K562 (cell line): Measurements from ENCODE around the gene C16orf92. TPM values are rescaled to one million over a fixed set of nuclear protein-coding genes. Genes with fewer than 3 reads are reported as not detected.

ENCODE experiments used
- ATAC-seq: fragments of 200-7000 bp; cut with Tn5 transposase; 3 replicates; pipeline ENCODE4 v1.9.1; 2020; ENCODE audit warnings: moderate library complexity
- BruUV-seq: library from RNA; stranded (reverse); fragments of 400-500 nt; replicated peaks from 2 replicates; lab custom pipeline; 2021; lab: Mats Ljungman, UMichigan
- CTCF ChIA-PET: fragments of 300-600 bp; formaldehyde crosslinking; extraction: SDS; loops from one replicate; lab custom pipeline; 2021; ENCODE audit warnings: low intra/inter-chr PET ratio; lab: Yijun Ruan, JAX
- POLR2A ChIA-PET: fragments of 300-600, 350-650 bp; sonication (Branson Sonifier 250); formaldehyde crosslinking; extraction: SDS; loops from one replicate; lab custom pipeline; 2021; ENCODE audit warnings: antibody characterized with exemption, inconsistent platforms; lab: Yijun Ruan, JAX
- DNase-seq, 4 experiments: peaks; one replicate each; pipeline versions ENCODE4 v3.0.0 to v3.0.0-alpha.2; 2011 to 2018; ENCODE audit warnings: low spot score in 3 of 4, mixed read lengths in 3 of 4; ENCODE audit errors: extremely low read depth in 1 of 4
- FAIRE-seq: peaks from 2 replicates; lab custom pipeline; 2011; peaks lifted over from hg19 to GRCh38; lab: Jason Lieb, UNC
- H2AFZ ChIP-seq: 2 replicates; pipeline ENCODE4 v1.6.0; 2011; ENCODE audit warnings: low read depth, low read length, control low read depth, inconsistent platforms
- H3K27ac ChIP-seq: fragments of 200-600 bp; 3 replicates; pipeline ENCODE4 v1.8.0; 2011; ENCODE audit warnings: low read depth, mild to moderate bottlenecking, control low read depth, inconsistent platforms, low read length, moderate library complexity, mixed read lengths; ENCODE audit errors: extremely low read depth
- H3K27me3 ChIP-seq, 2 experiments: fragments of 300-600 bp in 1 of 2; 2 replicates in 1 of 2; 3 replicates in 1 of 2; pipeline versions ENCODE4 v1.6.0 to v1.8.0; 2011; ENCODE audit warnings: inconsistent platforms in 2 of 2, low read length in 2 of 2, mild to moderate bottlenecking in 1 of 2, mixed read lengths in 1 of 2, moderate library complexity in 1 of 2; ENCODE audit not compliant: control insufficient read depth in 2 of 2, insufficient read depth in 2 of 2
- H3K36me3 ChIP-seq: fragments of 300-600 bp; 3 replicates; pipeline ENCODE4 v1.8.0; 2011; ENCODE audit warnings: mild to moderate bottlenecking, low read length, inconsistent platforms; ENCODE audit not compliant: control insufficient read depth, insufficient read depth
- H3K4me1 ChIP-seq, 2 experiments: fragments of 200-600 bp in 1 of 2; replicated peaks in 1 of 2; 2 replicates in 1 of 2; 3 replicates in 1 of 2; pipeline versions ENCODE4 v1.5.1 to v1.8.0; 2011; ENCODE audit warnings: inconsistent platforms in 2 of 2, low read length in 2 of 2, mild to moderate bottlenecking in 1 of 2, mixed read lengths in 1 of 2, moderate library complexity in 1 of 2; ENCODE audit not compliant: control insufficient read depth in 2 of 2, insufficient read depth in 2 of 2
- H3K4me2 ChIP-seq: 2 replicates; pipeline ENCODE4 v1.6.1; 2011; ENCODE audit warnings: low read length, control low read depth, inconsistent platforms, mixed read lengths; ENCODE audit not compliant: insufficient read depth
- H3K4me3 ChIP-seq: fragments of 200-600 bp; sonication (generic), shearing (Covaris generic); 2 replicates; pipeline ENCODE4 v1.5.1; 2016; ENCODE audit warnings: control low read depth, inconsistent platforms
- H3K79me2 ChIP-seq: fragments of 200-600 bp; 3 replicates; pipeline ENCODE4 v1.8.0; 2011; ENCODE audit warnings: low read length, inconsistent platforms; ENCODE audit not compliant: control insufficient read depth, insufficient read depth
- H3K9ac ChIP-seq, 2 experiments: 2 replicates each; pipeline versions ENCODE4 v1.6.0 to v1.6.1; 2011; ENCODE audit warnings: low read depth in 2 of 2, low read length in 2 of 2, control low read depth in 1 of 2, inconsistent platforms in 1 of 2, mild to moderate bottlenecking in 1 of 2, mixed read lengths in 1 of 2; ENCODE audit not compliant: insufficient read depth in 1 of 2
- H3K9me1 ChIP-seq: one replicate; pipeline ENCODE4 v1.6.0; 2011; ENCODE audit warnings: inconsistent platforms, mild to moderate bottlenecking, low read length, moderate library complexity; ENCODE audit not compliant: control insufficient read depth, insufficient read depth
- H3K9me3 ChIP-seq: replicated peaks from 2 replicates; pipeline ENCODE4 v1.5.1; 2011; ENCODE audit warnings: low read depth, low read length, inconsistent platforms; ENCODE audit not compliant: control insufficient read depth, insufficient read depth
- H4K20me1 ChIP-seq: replicated peaks from 2 replicates; pipeline ENCODE4 v1.6.1; 2011; ENCODE audit warnings: low read length, inconsistent platforms, mixed read lengths; ENCODE audit not compliant: control insufficient read depth, insufficient read depth
- CTCF ChIP-seq, 3 experiments: IDR thresholded peaks in 2 of 3; conservative IDR thresholded peaks in 1 of 3; 2 replicates each; pipeline ENCODE4 v1.5.1; 2011 to 2012; ENCODE audit warnings: low read length in 3 of 3, mild to moderate bottlenecking in 3 of 3, control low read depth in 2 of 3, improper control_type of control experiment in 1 of 3, inconsistent platforms in 1 of 3, low read depth in 1 of 3, mixed read lengths in 1 of 3, moderate library complexity in 1 of 3; ENCODE audit not compliant: insufficient read depth in 2 of 3
- CTCFL ChIP-seq: IDR thresholded peaks from 2 replicates; pipeline ENCODE4 v1.6.1; 2011; ENCODE audit warnings: borderline replicate concordance, low read depth, mild to moderate bottlenecking, moderate library complexity, low read length; ENCODE audit not compliant: insufficient read depth, poor library complexity, severe bottlenecking
- E4F1 ChIP-seq: fragments of 250-450 bp; sonication (Bioruptor Pico); IDR thresholded peaks from 2 replicates; pipeline ENCODE4 v1.5.0; 2021; ENCODE audit warnings: mild to moderate bottlenecking, borderline replicate concordance
- ELK3 ChIP-seq: fragments of 450-650 bp; formaldehyde crosslinking; IDR thresholded peaks from 2 replicates; pipeline ENCODE4 v1.4.0; 2020; ENCODE audit warnings: mild to moderate bottlenecking
- POLR2G ChIP-seq: fragments of 200-400 bp; formaldehyde crosslinking; IDR thresholded peaks from 2 replicates; pipeline ENCODE4 v1.6.1; 2017; ENCODE audit warnings: low read depth, mild to moderate bottlenecking, antibody characterized with exemption, low read length, moderate library complexity
- XRCC4 ChIP-seq: IDR thresholded peaks from one replicate; pipeline ENCODE4 v1.6.1; 2011; ENCODE audit not compliant: insufficient read depth, insufficient read length; ENCODE audit errors: extremely low read depth
- ZNF639 ChIP-seq, 2 experiments: fragments of 200-800 bp in 1 of 2; sonication (Bioruptor generic) in 1 of 2; sonication (generic) in 1 of 2; formaldehyde crosslinking in 1 of 2; IDR thresholded peaks in 1 of 2; conservative IDR thresholded peaks in 1 of 2; 2 replicates each; pipeline versions ENCODE4 v1.5.0 to v1.6.1; 2016 to 2020; ENCODE audit warnings: missing compliant biosample characterization in 1 of 2, missing genetic modification characterization in 1 of 2, missing genetic modification reagents in 1 of 2
- WGBS: fragments of 100-300 bp; shearing (Covaris generic); methylation state at CpG from one replicate; pipeline ENCODE4 v1.1.6; 2016; ENCODE audit warnings: low coverage, mixed read lengths; ENCODE audit not compliant: insufficient coverage; ENCODE audit errors: missing lambda C conversion rate; 5-methylcytosine and 5-hydroxymethylcytosine counted together
- in situ Hi-C: fragments of 300-500 bp; cut with MboI; formaldehyde crosslinking; loops from 4 replicates; pipeline ENCODE4 v1.15.0; 2018; ENCODE audit warnings: inconsistent platforms, mixed read lengths
- intact Hi-C: fragments of 100-400 bp; cut with micrococcal nuclease; formaldehyde crosslinking; loops from 2 replicates; pipeline ENCODE4 v1.14.2; 2022
- polyA plus RNA-seq, 8 experiments: library from polyadenylated mRNA; depleted of rRNA in 4 of 8; stranded (reverse) in 5 of 8; unstranded in 3 of 8; fragments of >200 nt; fragmentation: Nextera tagmentation in 2 of 8; fragmentation: Illumina TruSeq in 1 of 8; extraction: Ambion mirVana in 2 of 8; extraction: Trizol in 1 of 8; gene quantifications; 2 replicates each; pipeline versions ENCODE4 v1.2.1 to v1.2.3, GENCODE V29; 2011 to 2014; ENCODE audit warnings: inconsistent platforms in 1 of 8, missing spikeins in 1 of 8
- total RNA-seq, 7 experiments: library from RNA; depleted of rRNA in 6 of 7; stranded (reverse); fragments of >200 nt in 6 of 7; fragmentation: Illumina TruSeq in 2 of 7; extraction: Trizol in 2 of 7; gene quantifications; 2 replicates each; pipeline versions ENCODE4 v1.2.1 to v1.2.3, GENCODE V29; 2011 to 2021; ENCODE audit warnings: low replicate concordance in 1 of 7

Gene C16orf92
- total and polyA plus RNA-seq, 9 of the 15 experiments (the other 6 are each of a cell fraction or from before 2014, with no cell fraction given), result not detected

- BruUV-seq, result no TSS peak
- 0 out of 2 replicates have a peak, but pooled peaks cover 5% of the 10 kb centered on the region for H4K20me1 ChIP-seq
- H3K4me3 ChIP-seq, result no peak overlapping the region
- DNase-seq (no peak), FAIRE-seq (no peak), ATAC-seq (no peak)
- POLR2A ChIA-PET, result no interaction called here
- H3K36me3 ChIP-seq, result peaks cover 31% of the 10 kb centered on the region; the same call in 2 of the 3 replicates
- no peak overlapping the region for H3K4me2 ChIP-seq
- intact Hi-C loops, result no loop called here
- H2AFZ ChIP-seq, result no peak overlapping the region
- H3K9me1 ChIP-seq, result no peaks in the 10 kb centered on the region
- H3K27me3 ChIP-seq, result no peaks in the 10 kb centered on the region
- CTCF ChIA-PET, result no interaction called here
- H3K9ac ChIP-seq, result no peak overlapping the region; a peak in 1 of 4 replicates
- 88% methylated on average over 21 of the region's 33 CpGs for WGBS
- peaks cover 7 to 52% of the 10 kb centered on the region in 2 experiments; a peak in 4 of 5 replicates for H3K4me1 ChIP-seq
- no peaks in the 10 kb centered on the region for H3K9me3 ChIP-seq
- peaks cover 12% of the 10 kb centered on the region for H3K79me2 ChIP-seq
- in situ Hi-C loops, result no loop called here
- H3K27ac ChIP-seq, result no peak overlapping the region
- TF ChIP-seq ZNF639 (CRISPR knock-in tag; conservative IDR thresholded peaks at IDR 0.05 in 1 of 2, IDR thresholded peaks at IDR 0.05 in 1 of 2) (no peak), POLR2G (peak; percentile 28), CTCF (IDR thresholded peaks at IDR 0.05 in 2 of 3, conservative IDR thresholded peaks at IDR 0.05 in 1 of 3; ENCODE audit: insufficient read depth in 2 of 3, low read depth in 1 of 3, low read length in 3 of 3) (peak in 2 of 3 experiments; percentile 9 to 27; a peak in 1 of 6 replicates), CTCFL (peak; percentile 46), E4F1 (CRISPR knock-in tag) (no peak), XRCC4 (no peak), ELK3 (CRISPR knock-in tag) (no peak)
Measured at GRCh38 chr16:30000735-30001631, 22.0 kb upstream of the C16orf92 start.
